ENCODE results near the gene ESRRG. TPM values are rescaled to one million over a fixed set of nuclear protein-coding genes. Genes with fewer than 3 reads are reported as not detected.

ESRRG gene
- total and polyA plus RNA-seq, 2 of the 8 experiments (the other 6 are each of a cell fraction or from before 2014, with no cell fraction given), result 0.59 to 1.4 TPM

GRCh38 chr1:216587715-216588114 is 135.5 kb downstream of the ESRRG start:
- Histone ChIP-seq H3K27ac (ENCODE audit: low read depth, low read length) (no peak overlapping the region), H4K8ac (ENCODE audit: extremely low read depth, insufficient read depth, low read length) (no peak overlapping the region), H3K18ac (ENCODE audit: extremely low read depth, low read length) (no peak overlapping the region), H2BK5ac (ENCODE audit: low read depth, low read length) (no peak overlapping the region), H3K79me1 (ENCODE audit: low read depth, low read length) (no peaks in the 10 kb centered on the region), H3K9ac (replicated peaks in 1 of 4; ENCODE audit: extremely low read depth in 1 of 4, low read depth in 3 of 4, low read length in 3 of 4) (no peak overlapping the region), H3K4me2 (ENCODE audit: insufficient read depth in 1 of 2, low read depth in 2 of 2, low read length in 2 of 2) (no peak overlapping the region), H3K56ac (replicated peaks; ENCODE audit: insufficient read length, low read depth, low read length) (no peak overlapping the region), H4K91ac (replicated peaks; ENCODE audit: insufficient read length, low read length) (no peak overlapping the region), H2BK12ac (ENCODE audit: low read depth, low read length) (no peak overlapping the region), H3K4me1 (replicated peaks in 1 of 4; ENCODE audit: control insufficient read depth in 3 of 4, insufficient read depth in 4 of 4, low read length in 3 of 4) (no peaks in the 10 kb centered on the region), H3K9me3 (ENCODE audit: insufficient read depth in 2 of 2, low read depth in 1 of 2, low read length in 1 of 2) (no peaks in the 10 kb centered on the region), H3K27me3 (replicated peaks in 1 of 4; ENCODE audit: control insufficient read depth in 3 of 4, extremely low read depth in 1 of 4, insufficient read depth in 3 of 4, low read length in 3 of 4) (no peaks in the 10 kb centered on the region), H2AFZ (ENCODE audit: low read length) (no peak overlapping the region), H3K4ac (replicated peaks; ENCODE audit: insufficient read length, low read depth, low read length) (no peak overlapping the region), H3K36me3 (ENCODE audit: control insufficient read depth in 2 of 4, insufficient read depth in 4 of 4, low read length in 3 of 4) (no peaks in the 10 kb centered on the region), H3K23ac (ENCODE audit: insufficient read length) (no peak overlapping the region), H3K23me2 (ENCODE audit: low read depth, low read length) (no peaks in the 10 kb centered on the region), H2AK5ac (ENCODE audit: low read depth, low read length) (no peak overlapping the region), H4K20me1 (replicated peaks in 1 of 2; ENCODE audit: control insufficient read depth in 1 of 2, insufficient read depth in 2 of 2, low read length in 2 of 2) (no peaks in the 10 kb centered on the region), H3K14ac (ENCODE audit: insufficient read length) (no peak overlapping the region), H2BK20ac (ENCODE audit: low read length) (no peak overlapping the region), H2BK120ac (replicated peaks; ENCODE audit: low read depth, low read length) (no peak overlapping the region), H3K4me3 (ENCODE audit: extremely low read depth in 1 of 4, insufficient read depth in 2 of 4, low read depth in 3 of 4, low read length in 4 of 4) (no peak overlapping the region), H3K79me2 (ENCODE audit: control insufficient read depth in 1 of 2, insufficient read depth in 2 of 2, low read length in 2 of 2) (no peaks in the 10 kb centered on the region), H4K5ac (ENCODE audit: insufficient read length, low read depth, low read length) (no peak overlapping the region), H2BK15ac (ENCODE audit: low read length) (no peak overlapping the region)
- DNase-seq (ENCODE audit: low read depth in 1 of 2, low spot score in 2 of 2) (no peak), FAIRE-seq (no peak)
- CTCF ChIA-PET (ENCODE audit: partially characterized antibody), result interaction anchor here (1.0 kb wide), 1 partner anchor 10 kb away, joined by 3 read pairs; no protein-coding TSS in a partner anchor
- POLR2A ChIA-PET (ENCODE audit: partially characterized antibody), result no interaction called here
- TF ChIP-seq POLR2A (IDR thresholded peaks at IDR 0.05; ENCODE audit: control extremely low read depth in 1 of 2, low read depth in 2 of 2, low read length in 2 of 2), result no peak
- no peak for TF ChIP-seq EZH2 (IDR thresholded peaks at IDR 0.05; ENCODE audit: low read depth, low read length, severe bottlenecking)
- TF ChIP-seq JUND (IDR thresholded peaks at IDR 0.05; ENCODE audit: low read length), result no peak
- TF ChIP-seq NANOG (IDR thresholded peaks at IDR 0.05; ENCODE audit: insufficient read depth, low read depth, low read length, poor library complexity, severe bottlenecking), result no peak
- no peak for TF ChIP-seq BRCA1 (IDR thresholded peaks at IDR 0.05; ENCODE audit: low read depth, low read length)
- no peak for TF ChIP-seq HDAC2 (IDR thresholded peaks at IDR 0.05; ENCODE audit: borderline replicate concordance in 1 of 2, low read depth in 2 of 2, low read length in 2 of 2)
- no peak for TF ChIP-seq CBX5 (IDR thresholded peaks at IDR 0.05; ENCODE audit: low read depth, low read length)
- no peak for TF ChIP-seq CBX8 (IDR thresholded peaks at IDR 0.05; ENCODE audit: borderline replicate concordance, low read depth, low read length)
- TF ChIP-seq PHF8 (conservative IDR thresholded peaks at IDR 0.05; ENCODE audit: low read depth, low read length), result no peak
- TF ChIP-seq USF2 (IDR thresholded peaks at IDR 0.05; ENCODE audit: low read length), result no peak
- TF ChIP-seq EGR1 (IDR thresholded peaks at IDR 0.05; ENCODE audit: borderline replicate concordance, low read depth, low read length), result no peak
- TF ChIP-seq, protein P1, sequence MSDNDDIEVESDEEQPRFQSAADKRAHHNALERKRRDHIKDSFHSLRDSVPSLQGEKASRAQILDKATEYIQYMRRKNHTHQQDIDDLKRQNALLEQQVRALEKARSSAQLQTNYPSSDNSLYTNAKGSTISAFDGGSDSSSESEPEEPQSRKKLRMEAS (IDR thresholded peaks at IDR 0.05), result no peak
- TF ChIP-seq SP4 (IDR thresholded peaks at IDR 0.05; ENCODE audit: low read length), result no peak
- TF ChIP-seq TBP (IDR thresholded peaks at IDR 0.05; ENCODE audit: low read depth, low read length), result no peak
- TF ChIP-seq HDAC6 (IDR thresholded peaks at IDR 0.05; ENCODE audit: low read depth, low read length), result no peak

Data from H1 (cell line).